Astrocyte (in vitro differentiated cells and primary cell): Measurements from ENCODE around the gene TMEM222. TPM values are rescaled to one million over a fixed set of nuclear protein-coding genes. Genes with fewer than 3 reads are reported as not detected.

Experiments
- DNase-seq: peaks from one replicate; pipeline ENCODE4 v3.0.0-alpha.2; 2010; ENCODE audit warnings: low read depth
- FAIRE-seq: peaks from 2 replicates; lab custom pipeline; 2011; peaks lifted over from hg19 to GRCh38; lab: Jason Lieb, UNC
- H2AFZ ChIP-seq: 2 replicates; pipeline ENCODE4 v1.6.0; 2012; ENCODE audit warnings: low read depth, low read length, inconsistent platforms
- H3K27ac ChIP-seq: 2 replicates; pipeline ENCODE4 v1.5.1; 2011; ENCODE audit warnings: low read depth, low read length, inconsistent platforms
- H3K27me3 ChIP-seq: 2 replicates; pipeline ENCODE4 v1.6.0; 2011; ENCODE audit warnings: low read length, inconsistent platforms; ENCODE audit not compliant: insufficient read depth
- H3K36me3 ChIP-seq: 2 replicates; pipeline ENCODE4 v1.5.1; 2011; ENCODE audit warnings: low read length, inconsistent platforms; ENCODE audit not compliant: insufficient read depth
- H3K4me1 ChIP-seq: 2 replicates; pipeline ENCODE4 v1.5.1; 2011; ENCODE audit warnings: low read length, inconsistent platforms; ENCODE audit not compliant: insufficient read depth
- H3K4me2 ChIP-seq: 2 replicates; pipeline ENCODE4 v1.6.0; 2012; ENCODE audit warnings: low read length, inconsistent platforms
- H3K4me3 ChIP-seq: 2 replicates; pipeline ENCODE4 v1.5.1; 2011; ENCODE audit warnings: low read depth, mild to moderate bottlenecking, low read length, inconsistent platforms; ENCODE audit not compliant: insufficient read depth
- H3K79me2 ChIP-seq: 2 replicates; pipeline ENCODE4 v1.6.0; 2012; ENCODE audit warnings: mild to moderate bottlenecking, low read length, inconsistent platforms; ENCODE audit not compliant: insufficient read depth
- H3K9ac ChIP-seq: 2 replicates; pipeline ENCODE4 v1.6.0; 2012; ENCODE audit warnings: mild to moderate bottlenecking, low read length, inconsistent platforms
- H3K9me3 ChIP-seq: 2 replicates; pipeline ENCODE4 v1.5.1; 2012; ENCODE audit warnings: low read depth, mild to moderate bottlenecking, low read length, inconsistent platforms; ENCODE audit not compliant: insufficient read depth
- H4K20me1 ChIP-seq: 2 replicates; pipeline ENCODE4 v1.6.0; 2012; ENCODE audit warnings: low read length, inconsistent platforms; ENCODE audit not compliant: insufficient read depth
- H3K27ac Mint-ChIP-seq: one replicate; pipeline ENCODE4 v1.8.0; 2021; ENCODE audit warnings: mild to moderate bottlenecking, mixed read lengths; ENCODE audit not compliant: unreplicated experiment
- H3K27me3 Mint-ChIP-seq: one replicate; pipeline ENCODE4 v1.8.0; 2021; ENCODE audit warnings: low read depth, mixed read lengths; ENCODE audit not compliant: unreplicated experiment
- H3K36me3 Mint-ChIP-seq: one replicate; pipeline ENCODE4 v1.8.0; 2021; ENCODE audit warnings: low read depth, mixed read lengths; ENCODE audit not compliant: unreplicated experiment
- H3K4me1 Mint-ChIP-seq: one replicate; pipeline ENCODE4 v1.8.0; 2021; ENCODE audit warnings: low read depth, mixed read lengths; ENCODE audit not compliant: unreplicated experiment
- H3K4me3 Mint-ChIP-seq: one replicate; pipeline ENCODE4 v1.8.0; 2021; ENCODE audit warnings: mild to moderate bottlenecking, moderate library complexity, mixed read lengths; ENCODE audit not compliant: unreplicated experiment
- H3K9me3 Mint-ChIP-seq: one replicate; pipeline ENCODE4 v1.8.0; 2021; ENCODE audit warnings: mild to moderate bottlenecking, mixed read lengths; ENCODE audit not compliant: unreplicated experiment
- EZH2 ChIP-seq: IDR thresholded peaks from 2 replicates; pipeline ENCODE4 v1.6.1; 2012; ENCODE audit warnings: mild to moderate bottlenecking, low read length, inconsistent platforms; ENCODE audit not compliant: insufficient read depth
- total RNA-seq: library from RNA; stranded (reverse); gene quantifications from 2 replicates; pipeline ENCODE4 v1.2.1, GENCODE V29; 2021
- TF ChIP-seq, protein P1 (sequence below): IDR thresholded peaks from 2 replicates; pipeline ENCODE4 v1.5.1; 2011; ENCODE audit warnings: low read depth, mild to moderate bottlenecking, inconsistent platforms, low read length, moderate library complexity; ENCODE audit not compliant: insufficient read depth

The TMEM222 gene
- total RNA-seq, 1 donor from 2014 or later = 46.0 TPM

DNA sequence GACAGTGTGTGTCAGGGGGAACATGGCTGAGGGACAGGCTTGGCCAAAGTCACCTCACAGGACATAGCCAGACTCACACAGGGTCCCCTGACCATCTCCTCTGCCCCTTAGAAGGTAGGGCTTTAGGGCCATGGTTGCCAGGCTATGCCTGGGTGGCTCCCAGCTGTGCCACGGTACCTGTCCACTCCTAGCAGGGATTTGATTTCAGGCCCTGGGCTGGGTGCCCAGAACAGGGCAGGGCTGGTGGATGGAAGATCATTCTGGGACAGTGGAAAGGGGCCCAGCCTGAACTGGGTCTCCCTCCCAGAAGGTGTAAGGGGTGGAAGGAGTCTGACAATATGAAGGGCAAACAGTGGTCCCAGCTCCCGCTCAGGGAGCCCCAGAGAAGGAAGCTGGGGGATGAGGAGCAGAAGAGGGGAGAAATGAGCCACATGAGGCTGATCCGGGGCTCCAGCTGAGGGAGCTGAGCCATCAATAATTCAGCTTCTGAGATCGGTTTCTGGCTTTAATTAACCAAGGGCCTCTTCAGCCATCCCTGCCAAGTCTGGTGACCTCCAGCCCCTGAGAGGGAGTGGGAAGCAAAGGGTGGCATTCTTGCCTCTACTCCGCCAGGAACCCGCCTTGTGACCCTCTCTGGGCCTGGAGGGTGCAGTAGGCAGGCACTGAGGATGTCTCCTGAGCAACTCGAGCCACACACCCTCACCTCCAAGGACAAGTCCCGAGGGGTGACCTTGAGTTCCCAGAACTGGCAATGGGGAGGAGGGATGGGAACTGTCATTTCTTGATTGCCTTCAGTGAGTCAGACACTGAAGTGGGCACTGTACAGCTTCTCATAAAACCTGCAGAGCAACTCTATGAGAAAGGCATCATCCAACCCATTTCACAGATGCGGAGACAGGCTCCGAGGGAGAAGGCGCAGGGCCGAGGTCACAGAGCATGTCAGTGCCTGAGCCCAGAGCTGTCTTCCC is 59.1 kb downstream of the TMEM222 start:
- no peak overlapping the region for H3K4me3 ChIP-seq
- Mint-ChIP-seq H3K9me3 (no peaks in the 10 kb centered on the region), H3K27ac (no peak overlapping the region), H3K27me3 (peaks cover 36% of the 10 kb centered on the region), H3K4me3 (no peak overlapping the region), H3K4me1 (no peaks in the 10 kb centered on the region), H3K36me3 (no peaks in the 10 kb centered on the region)
- H3K27me3 ChIP-seq = no peaks in the 10 kb centered on the region
- no peaks in the 10 kb centered on the region for H3K36me3 ChIP-seq
- FAIRE-seq = no peak
- H3K9ac ChIP-seq = no peak overlapping the region
- no peaks in the 10 kb centered on the region for H3K4me1 ChIP-seq
- H4K20me1 ChIP-seq = no peaks in the 10 kb centered on the region
- H3K4me2 ChIP-seq = no peak overlapping the region
- no peak for DNase-seq
- H3K79me2 ChIP-seq = no peaks in the 10 kb centered on the region
- H3K9me3 ChIP-seq = no peaks in the 10 kb centered on the region
- no peak for TF ChIP-seq EZH2
- TF ChIP-seq, protein P1, sequence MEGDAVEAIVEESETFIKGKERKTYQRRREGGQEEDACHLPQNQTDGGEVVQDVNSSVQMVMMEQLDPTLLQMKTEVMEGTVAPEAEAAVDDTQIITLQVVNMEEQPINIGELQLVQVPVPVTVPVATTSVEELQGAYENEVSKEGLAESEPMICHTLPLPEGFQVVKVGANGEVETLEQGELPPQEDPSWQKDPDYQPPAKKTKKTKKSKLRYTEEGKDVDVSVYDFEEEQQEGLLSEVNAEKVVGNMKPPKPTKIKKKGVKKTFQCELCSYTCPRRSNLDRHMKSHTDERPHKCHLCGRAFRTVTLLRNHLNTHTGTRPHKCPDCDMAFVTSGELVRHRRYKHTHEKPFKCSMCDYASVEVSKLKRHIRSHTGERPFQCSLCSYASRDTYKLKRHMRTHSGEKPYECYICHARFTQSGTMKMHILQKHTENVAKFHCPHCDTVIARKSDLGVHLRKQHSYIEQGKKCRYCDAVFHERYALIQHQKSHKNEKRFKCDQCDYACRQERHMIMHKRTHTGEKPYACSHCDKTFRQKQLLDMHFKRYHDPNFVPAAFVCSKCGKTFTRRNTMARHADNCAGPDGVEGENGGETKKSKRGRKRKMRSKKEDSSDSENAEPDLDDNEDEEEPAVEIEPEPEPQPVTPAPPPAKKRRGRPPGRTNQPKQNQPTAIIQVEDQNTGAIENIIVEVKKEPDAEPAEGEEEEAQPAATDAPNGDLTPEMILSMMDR = no peak
- H3K27ac ChIP-seq = no peak overlapping the region
- no peak overlapping the region for H2AFZ ChIP-seq

DNA sequence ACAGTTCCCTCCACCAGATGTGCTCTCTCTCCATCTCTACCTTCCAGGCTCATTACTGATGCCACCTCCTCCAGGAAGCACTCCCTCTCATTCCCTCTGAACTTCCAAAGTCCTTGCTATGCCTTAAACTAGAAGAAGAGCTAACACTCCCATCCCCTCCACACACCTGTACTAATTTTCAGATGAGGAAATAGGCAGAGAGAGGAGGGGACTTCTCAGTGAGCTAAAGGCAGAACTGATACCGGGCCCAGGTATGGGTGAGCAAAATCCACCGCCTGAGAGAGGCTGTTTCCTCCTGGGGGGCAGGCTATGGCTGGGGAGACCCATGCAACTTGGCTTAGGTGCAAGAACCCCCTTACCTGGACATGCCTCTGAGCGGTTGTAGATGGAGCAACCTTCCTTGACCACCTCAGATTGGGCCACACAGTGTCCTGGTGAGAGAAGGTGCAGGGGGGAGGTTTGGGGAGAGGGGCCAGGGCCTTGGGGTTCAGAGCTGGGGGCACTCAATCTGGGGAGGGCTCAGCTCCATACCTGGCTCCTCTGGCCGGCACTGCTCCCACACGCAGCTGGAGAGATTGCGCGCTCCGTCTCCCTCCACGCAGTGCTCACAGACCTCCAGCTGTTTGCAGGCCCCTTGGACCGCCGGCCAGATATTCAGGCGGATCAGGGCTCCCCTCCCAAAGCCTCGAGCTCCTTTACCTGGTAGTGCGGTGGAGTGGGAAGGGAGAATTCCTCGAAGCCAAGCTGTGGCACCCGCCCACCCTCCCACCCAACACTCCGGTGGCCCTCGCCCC is 60.2 kb downstream of the TMEM222 start:
- no peak overlapping the region for H3K27ac ChIP-seq
- Mint-ChIP-seq H3K4me3 (no peak overlapping the region), H3K9me3 (no peaks in the 10 kb centered on the region), H3K36me3 (no peaks in the 10 kb centered on the region), H3K4me1 (no peaks in the 10 kb centered on the region), H3K27ac (no peak overlapping the region), H3K27me3 (peaks cover 45% of the 10 kb centered on the region)
- no peak overlapping the region for H3K4me2 ChIP-seq
- no peak for DNase-seq
- no peak overlapping the region for H2AFZ ChIP-seq
- H3K27me3 ChIP-seq = peaks cover 5% of the 10 kb centered on the region
- no peaks in the 10 kb centered on the region for H3K4me1 ChIP-seq
- H3K4me3 ChIP-seq = no peak overlapping the region
- TF ChIP-seq EZH2 = no peak
- TF ChIP-seq, protein P1 = no peak
- no peaks in the 10 kb centered on the region for H3K36me3 ChIP-seq
- H3K79me2 ChIP-seq = no peaks in the 10 kb centered on the region
- no peak for FAIRE-seq
- no peak overlapping the region for H3K9ac ChIP-seq
- no peaks in the 10 kb centered on the region for H3K9me3 ChIP-seq
- H4K20me1 ChIP-seq = no peaks in the 10 kb centered on the region
